Esophagus (tissue), 2 donors: ENCODE data around the gene PAX5. TPM values are rescaled to one million over a fixed set of nuclear protein-coding genes. Genes with fewer than 3 reads are reported as not detected.

Experiments
- H3K27ac ChIP-seq, 2 donors: one replicate each; pipeline ENCODE4 v1.5.1; 2013; ENCODE audit warnings: low read depth in 2 of 2, mild to moderate bottlenecking in 2 of 2, inconsistent platforms in 1 of 2, low read length in 1 of 2, moderate library complexity in 1 of 2
- H3K27me3 ChIP-seq, 2 donors: one replicate each; pipeline ENCODE4 v1.6.1; 2013; ENCODE audit warnings: low read length in 2 of 2, control low read depth in 1 of 2, mild to moderate bottlenecking in 1 of 2; ENCODE audit not compliant: insufficient read depth in 2 of 2, control insufficient read depth in 1 of 2
- H3K36me3 ChIP-seq, 2 donors: one replicate each; pipeline ENCODE4 v1.6.1; 2013; ENCODE audit warnings: low read length in 1 of 2; ENCODE audit not compliant: control insufficient read depth in 2 of 2, insufficient read depth in 2 of 2
- H3K4me1 ChIP-seq, 2 donors: one replicate each; pipeline ENCODE4 v1.6.1; 2013; ENCODE audit warnings: low read length in 1 of 2; ENCODE audit not compliant: control insufficient read depth in 2 of 2, insufficient read depth in 2 of 2
- H3K4me3 ChIP-seq, 2 donors: one replicate each; pipeline ENCODE4 v1.5.1; 2013; ENCODE audit warnings: low read length in 2 of 2, mild to moderate bottlenecking in 2 of 2, low read depth in 1 of 2, moderate library complexity in 1 of 2
- H3K9me3 ChIP-seq, 2 donors: one replicate each; pipeline ENCODE4 v1.6.1; 2013; ENCODE audit warnings: mild to moderate bottlenecking in 2 of 2, low read depth in 1 of 2, low read length in 1 of 2, moderate library complexity in 1 of 2; ENCODE audit not compliant: control insufficient read depth in 2 of 2, insufficient read depth in 1 of 2
- WGBS, 2 donors: extraction: QIAGEN DNeasy Blood & Tissue Kit; methylation state at CpG; one replicate each; pipeline ENCODE4 v1.1.7; 2013; 5-methylcytosine and 5-hydroxymethylcytosine counted together
- polyA plus RNA-seq, 2 donors: library from polyadenylated mRNA; stranded (reverse); fragments of 200-250 nt; gene quantifications; one replicate each; pipeline ENCODE4 v1.2.3, GENCODE V29; 2013
- donor health status: healthy with polysubstance abuse.
- donor health status: Bipolar disorder and iron deficiency.

Gene PAX5
- polyA plus RNA-seq, 2 donors, result 0.02 to 0.10 TPM

DNA sequence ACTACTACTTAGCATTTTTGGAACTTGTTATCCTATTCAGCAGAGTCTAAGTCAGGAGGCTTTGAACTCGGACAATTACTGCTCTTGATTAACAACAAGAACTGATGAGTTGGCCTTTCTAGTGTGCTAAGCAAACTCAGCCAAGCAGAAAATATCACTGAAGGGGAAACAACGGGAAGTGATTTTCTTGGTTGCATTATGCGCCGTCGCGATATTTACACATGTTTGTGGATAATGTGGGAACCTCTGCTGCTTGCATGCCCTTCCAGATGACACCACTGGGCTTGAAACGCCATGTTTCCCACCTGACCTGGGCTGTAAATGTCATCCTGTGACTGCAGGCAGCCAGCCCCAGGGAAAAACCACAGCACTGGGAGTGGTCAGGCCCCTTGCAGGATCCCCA, 205.5 kb downstream of the PAX5 start:
- Histone ChIP-seq H3K4me3 (no peak overlapping the region), H3K9me3 (peaks cover 0 to 5% of the 10 kb centered on the region in 2 donors), H3K27ac (no peak overlapping the region), H3K4me1 (no peaks in the 10 kb centered on the region), H3K36me3 (no peaks in the 10 kb centered on the region), H3K27me3 (no peaks in the 10 kb centered on the region)
- WGBS, 2 donors, result 74 to 85% methylated on average over 7 of the region's 7 CpGs

DNA sequence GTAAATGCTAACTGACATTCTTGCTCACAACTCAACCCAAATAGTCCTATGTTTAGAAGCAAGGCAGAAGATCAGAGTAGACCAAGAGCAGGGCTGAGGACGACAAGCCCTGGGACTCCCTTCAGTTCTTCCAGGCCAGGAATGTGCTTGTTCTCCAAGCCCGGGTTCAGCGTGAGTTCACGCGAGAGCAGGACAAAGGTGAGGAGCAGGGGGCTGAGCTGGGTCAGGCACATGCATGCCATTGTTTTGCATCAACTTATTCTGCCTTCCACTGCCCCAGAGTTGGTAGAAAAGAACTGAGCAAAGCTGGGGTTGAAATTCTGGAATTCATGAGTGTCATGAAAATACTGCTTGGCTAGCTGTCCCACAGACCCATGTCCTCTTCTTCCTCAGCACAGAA, 206.5 kb downstream of the PAX5 start:
- H3K9me3 ChIP-seq, result peaks cover 0 to 5% of the 10 kb centered on the region in 2 donors
- H3K4me1 ChIP-seq, result no peaks in the 10 kb centered on the region
- H3K27ac ChIP-seq, result no peak overlapping the region
- no peaks in the 10 kb centered on the region for H3K27me3 ChIP-seq
- no peak overlapping the region for H3K4me3 ChIP-seq
- H3K36me3 ChIP-seq, result no peaks in the 10 kb centered on the region
- WGBS, 2 donors, result 78 to 82% methylated on average over 5 of the region's 5 CpGs

DNA sequence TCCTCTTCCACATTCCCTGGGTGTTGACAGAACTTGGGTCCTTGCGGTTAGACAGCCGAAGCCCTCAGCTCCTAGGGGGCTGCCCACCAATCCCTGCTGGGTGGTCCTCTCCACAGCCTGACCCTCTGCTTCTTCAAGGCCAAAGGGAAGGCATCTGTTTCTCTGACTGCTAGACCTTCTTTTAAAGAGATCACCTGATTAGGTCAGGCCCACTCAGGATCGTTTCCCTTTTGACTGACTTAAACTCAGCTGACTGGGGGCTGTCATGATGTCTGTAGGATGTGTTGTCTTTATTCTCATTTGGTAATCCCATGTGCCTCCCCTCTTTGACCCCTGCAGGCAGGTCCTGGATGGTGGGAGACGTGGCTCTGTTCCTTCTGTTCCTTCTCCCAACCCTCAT, 207.5 kb downstream of the PAX5 start:
- H3K27me3 ChIP-seq, result no peaks in the 10 kb centered on the region
- no peak overlapping the region for H3K27ac ChIP-seq
- H3K4me1 ChIP-seq, result no peaks in the 10 kb centered on the region
- no peaks in the 10 kb centered on the region for H3K36me3 ChIP-seq
- H3K4me3 ChIP-seq, result no peak overlapping the region
- peaks cover 0 to 5% of the 10 kb centered on the region in 2 donors for H3K9me3 ChIP-seq
- WGBS, 2 donors, result 85 to 91% methylated on average over 4 of the region's 4 CpGs

DNA sequence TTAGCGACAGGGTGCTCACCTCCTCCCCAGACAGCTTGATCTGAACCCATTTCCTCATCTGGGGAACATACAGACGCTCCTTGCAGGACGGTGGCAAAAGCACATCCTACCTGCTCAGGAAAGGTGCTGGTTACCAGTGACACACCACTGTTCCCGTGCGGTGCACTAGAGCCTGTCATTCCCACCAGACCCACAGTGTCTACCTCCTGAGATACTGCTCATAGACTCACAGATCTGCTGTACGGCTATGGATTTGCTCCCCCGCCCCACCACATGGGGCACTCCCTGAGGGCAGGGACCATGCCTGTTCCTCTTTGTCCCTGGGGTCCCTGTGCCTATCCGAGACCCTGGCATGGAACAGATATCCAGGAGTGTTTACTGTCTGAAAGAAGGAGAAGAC, 208.9 kb downstream of the PAX5 start:
- Histone ChIP-seq H3K27me3 (no peaks in the 10 kb centered on the region), H3K4me3 (no peak overlapping the region), H3K27ac (no peak overlapping the region), H3K4me1 (no peaks in the 10 kb centered on the region), H3K9me3 (peaks cover 0 to 5% of the 10 kb centered on the region in 2 donors), H3K36me3 (no peaks in the 10 kb centered on the region)
- WGBS, 2 donors, result 82 to 83% methylated on average over 8 of the region's 8 CpGs

DNA sequence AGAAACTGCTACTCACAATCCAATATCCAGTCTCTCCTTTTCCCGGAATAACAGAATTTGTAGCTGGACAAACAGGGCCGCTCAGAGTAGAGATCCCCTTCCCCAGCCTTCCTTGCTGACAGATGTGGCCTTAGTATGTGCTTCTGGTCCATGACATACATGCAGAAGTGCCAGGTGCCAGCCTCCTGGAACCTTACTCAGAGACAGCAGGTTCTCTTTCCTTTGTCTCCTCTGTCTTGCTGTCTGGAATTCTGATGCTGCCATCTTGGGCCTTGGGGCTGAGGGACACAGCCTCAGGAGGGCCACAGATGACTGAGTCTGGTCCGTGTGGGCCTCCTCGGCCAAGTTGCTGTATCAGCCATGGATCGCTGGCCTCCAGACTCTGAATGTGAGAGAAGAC, 210.1 kb downstream of the PAX5 start:
- H3K27me3 ChIP-seq, result no peaks in the 10 kb centered on the region
- WGBS, 2 donors, result 68 to 70% methylated on average over 5 of the region's 5 CpGs
- H3K27ac ChIP-seq, result no peak overlapping the region
- no peaks in the 10 kb centered on the region for H3K36me3 ChIP-seq
- H3K9me3 ChIP-seq, result peaks cover 0 to 5% of the 10 kb centered on the region in 2 donors
- H3K4me3 ChIP-seq, result no peak overlapping the region
- H3K4me1 ChIP-seq, result no peaks in the 10 kb centered on the region

DNA sequence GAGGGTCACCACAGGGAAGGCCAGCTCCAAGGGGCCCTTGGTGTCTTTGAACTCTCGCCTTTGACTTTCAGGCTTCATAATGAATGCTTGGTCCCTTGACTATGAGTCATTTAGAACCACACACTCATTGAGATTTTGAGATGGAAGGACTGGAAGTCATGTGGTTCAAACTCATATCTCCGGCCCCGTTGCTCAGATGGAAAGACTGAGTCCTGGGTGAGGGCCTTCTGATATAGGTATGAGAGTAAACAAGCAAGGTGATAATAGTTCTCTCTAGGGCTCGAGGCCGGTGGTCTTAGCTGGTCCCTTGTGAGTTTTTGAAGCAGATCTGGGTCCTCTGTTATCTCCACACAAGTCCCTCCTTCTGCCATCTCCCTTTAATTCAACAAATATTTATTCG, 210.6 kb downstream of the PAX5 start:
- peaks cover 0 to 5% of the 10 kb centered on the region in 2 donors for H3K9me3 ChIP-seq
- no peak overlapping the region for H3K4me3 ChIP-seq
- H3K4me1 ChIP-seq, result no peaks in the 10 kb centered on the region
- H3K36me3 ChIP-seq, result no peaks in the 10 kb centered on the region
- no peak overlapping the region for H3K27ac ChIP-seq
- no peaks in the 10 kb centered on the region for H3K27me3 ChIP-seq
- 85 to 88% methylated on average over 6 of the region's 6 CpGs for WGBS, 2 donors

DNA sequence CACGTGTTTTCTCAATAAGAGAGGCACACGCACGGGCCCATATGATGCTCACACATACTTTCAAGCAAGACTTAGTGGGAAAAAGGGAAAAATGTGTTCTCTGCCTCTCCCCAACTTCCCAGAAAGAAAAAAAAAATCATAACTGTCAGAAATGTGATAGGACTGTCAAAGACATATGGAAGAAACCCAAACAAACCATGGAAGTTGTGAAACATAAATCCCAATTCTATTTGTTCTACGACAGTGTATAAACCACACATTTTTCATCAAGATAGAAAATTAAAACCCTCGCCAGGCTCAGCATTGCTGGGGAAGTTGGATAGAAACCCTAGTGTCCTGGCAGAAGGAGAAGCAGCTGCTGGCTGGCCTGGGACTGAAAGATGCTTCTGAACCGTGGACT, 211.9 kb downstream of the PAX5 start:
- no peaks in the 10 kb centered on the region for H3K27me3 ChIP-seq
- WGBS, 2 donors, result 62 to 66% methylated on average over 6 of the region's 6 CpGs
- no peaks in the 10 kb centered on the region for H3K9me3 ChIP-seq
- no peak overlapping the region for H3K4me3 ChIP-seq
- peaks cover 2 to 3% of the 10 kb centered on the region in 2 donors for H3K4me1 ChIP-seq
- no peak overlapping the region for H3K27ac ChIP-seq
- no peaks in the 10 kb centered on the region for H3K36me3 ChIP-seq

DNA sequence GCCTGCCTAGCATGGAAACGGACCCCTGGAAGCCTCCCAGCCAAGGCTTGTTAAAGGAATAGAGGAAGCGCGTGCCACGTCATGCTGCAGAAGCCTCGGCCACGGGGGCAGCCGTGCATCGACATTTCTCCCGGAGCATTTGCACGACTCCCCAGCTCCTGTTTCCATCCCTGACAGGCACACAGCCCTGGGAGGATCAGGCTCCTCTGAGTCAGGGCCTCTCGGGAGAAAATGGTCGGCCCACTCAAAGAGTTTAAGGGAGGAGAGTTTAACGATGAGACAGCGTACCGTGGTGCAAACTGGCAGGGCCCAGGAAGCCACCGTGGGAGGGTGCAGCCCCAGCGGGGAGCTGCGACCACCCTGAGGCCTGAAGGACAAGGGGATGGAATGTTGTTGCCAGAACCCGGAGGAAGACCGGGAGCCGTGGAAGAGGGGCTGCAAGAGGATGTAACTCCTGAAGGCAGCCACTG, 213.6 kb downstream of the PAX5 start:
- WGBS, 2 donors, result 72 to 80% methylated on average over 21 of the region's 21 CpGs
- no peak overlapping the region for H3K4me3 ChIP-seq
- H3K4me1 ChIP-seq, result peaks cover 2 to 3% of the 10 kb centered on the region in 2 donors
- no peaks in the 10 kb centered on the region for H3K9me3 ChIP-seq
- no peak overlapping the region for H3K27ac ChIP-seq
- H3K36me3 ChIP-seq, result no peaks in the 10 kb centered on the region
- H3K27me3 ChIP-seq, result no peaks in the 10 kb centered on the region

DNA sequence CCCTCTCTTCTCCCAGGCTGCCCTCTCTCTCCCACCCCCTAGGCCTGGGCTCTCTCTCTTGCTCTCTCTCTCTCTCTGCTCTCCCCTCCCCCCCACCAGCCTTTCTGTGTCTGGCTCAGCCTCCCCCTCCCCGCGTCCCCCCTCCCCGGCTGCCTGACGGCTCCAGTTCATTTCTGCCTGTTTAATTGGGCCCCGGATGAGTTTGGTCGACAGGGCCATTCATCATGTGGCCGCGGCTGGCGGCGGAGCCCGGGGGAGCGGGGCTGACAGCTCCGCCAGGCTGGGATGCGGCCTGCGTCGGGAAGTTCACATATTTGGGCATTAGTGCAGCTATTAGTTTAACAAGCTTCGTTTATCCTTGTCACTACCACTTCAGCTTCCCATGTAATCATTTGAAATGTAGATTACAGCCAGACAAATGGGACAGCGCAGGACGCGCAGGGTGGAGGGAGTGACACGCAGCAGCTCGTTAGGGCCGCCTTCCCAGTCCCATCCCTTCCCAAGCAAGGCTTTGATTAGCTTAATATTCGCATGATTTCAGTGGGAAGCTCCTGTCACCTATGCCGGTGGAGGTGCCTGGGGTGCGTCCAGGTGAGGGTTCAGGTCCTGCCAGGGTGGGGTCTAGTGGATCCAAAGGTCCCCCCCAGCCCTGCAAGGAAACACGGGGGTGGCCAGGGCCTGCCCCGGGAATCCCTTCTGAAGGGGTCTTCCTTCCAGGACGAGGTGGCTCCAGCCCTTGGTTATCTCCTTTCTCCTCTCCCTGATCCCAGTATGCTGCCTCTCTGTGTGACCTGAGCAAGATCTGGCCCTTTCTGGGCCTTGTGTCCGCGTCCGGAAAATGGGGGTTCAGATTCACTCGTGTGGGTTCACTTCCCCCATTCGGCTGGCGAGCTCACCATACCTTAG, 214.8 kb downstream of the PAX5 start:
- WGBS, 2 donors, result 37 to 42% methylated on average over 35 of the region's 35 CpGs
- Histone ChIP-seq H3K9me3 (no peaks in the 10 kb centered on the region), H3K27ac (no peak overlapping the region), H3K27me3 (no peaks in the 10 kb centered on the region), H3K36me3 (no peaks in the 10 kb centered on the region), H3K4me3 (no peak overlapping the region), H3K4me1 (peaks cover 2 to 3% of the 10 kb centered on the region in 2 donors)
